CD4-positive, alpha-beta memory T cell (primary cell): Measurements from ENCODE around the gene PIGU. TPM values are rescaled to one million over a fixed set of nuclear protein-coding genes. Genes with fewer than 3 reads are reported as not detected.

Experiments
- CTCF ChIA-PET: fragments of 350-600 bp; sonication (Branson Sonifier 250); formaldehyde crosslinking; loops from one replicate; lab custom pipeline; 2021; ENCODE audit warnings: inconsistent platforms; ENCODE audit not compliant: partially characterized antibody; lab: Charles Lee
- POLR2A ChIA-PET: fragments of 350-600 bp; sonication (Branson Sonifier 250); formaldehyde crosslinking; loops from one replicate; lab custom pipeline; 2021; ENCODE audit not compliant: partially characterized antibody; lab: Charles Lee
- DNase-seq, 5 donors: peaks; one replicate each; pipeline versions ENCODE4 v3.0.0 to v3.0.0-alpha.2; 2020 to 2022; ENCODE audit warnings: mixed read lengths in 1 of 5
- H3K27ac ChIP-seq: one replicate; pipeline ENCODE4 v1.7.0; 2013; ENCODE audit warnings: low read depth, low read length
- H3K27me3 ChIP-seq: 2 replicates; pipeline ENCODE4 v1.7.0; 2013; ENCODE audit warnings: mild to moderate bottlenecking, low read length, moderate library complexity; ENCODE audit not compliant: insufficient read depth
- H3K36me3 ChIP-seq: 2 replicates; pipeline ENCODE4 v1.7.0; 2013; ENCODE audit warnings: mild to moderate bottlenecking, low read length, moderate library complexity; ENCODE audit not compliant: insufficient read depth
- H3K4me1 ChIP-seq: 2 replicates; pipeline ENCODE4 v1.7.0; 2013; ENCODE audit warnings: mild to moderate bottlenecking, low read length, moderate library complexity; ENCODE audit not compliant: insufficient read depth
- H3K4me3 ChIP-seq, 2 donors: one replicate each; pipeline ENCODE4 v1.7.0; 2013; ENCODE audit warnings: low read length in 2 of 2, mild to moderate bottlenecking in 1 of 2
- H3K9me3 ChIP-seq, 2 donors: one replicate each; pipeline ENCODE4 v1.7.0; 2013; ENCODE audit warnings: low read length in 2 of 2, control low read depth in 1 of 2; ENCODE audit not compliant: control insufficient read depth in 1 of 2
- H3K27ac Mint-ChIP-seq, 7 donors: one replicate each; pipeline ENCODE4 v1.8.0; 2020 to 2021; ENCODE audit warnings: mixed read lengths in 7 of 7, mild to moderate bottlenecking in 6 of 7, inconsistent platforms in 3 of 7, moderate library complexity in 3 of 7
- H3K27me3 Mint-ChIP-seq, 2 donors: one replicate each; pipeline ENCODE4 v1.8.0; 2020 to 2021; ENCODE audit warnings: mixed read lengths in 2 of 2
- H3K36me3 Mint-ChIP-seq, 2 donors: one replicate each; pipeline ENCODE4 v1.8.0; 2020 to 2021; ENCODE audit warnings: mixed read lengths in 2 of 2, inconsistent platforms in 1 of 2, mild to moderate bottlenecking in 1 of 2
- H3K4me1 Mint-ChIP-seq, 4 donors: one replicate each; pipeline ENCODE4 v1.8.0; 2020 to 2021; ENCODE audit warnings: mixed read lengths in 4 of 4, mild to moderate bottlenecking in 1 of 4
- H3K4me3 Mint-ChIP-seq, 8 donors: one replicate each; pipeline ENCODE4 v1.8.0; 2020 to 2021; ENCODE audit warnings: mixed read lengths in 8 of 8, mild to moderate bottlenecking in 7 of 8, moderate library complexity in 6 of 8, inconsistent platforms in 3 of 8
- H3K9me3 Mint-ChIP-seq, 8 donors: one replicate each; pipeline ENCODE4 v1.8.0; 2020 to 2021; ENCODE audit warnings: mixed read lengths in 8 of 8, mild to moderate bottlenecking in 5 of 8, inconsistent platforms in 3 of 8, moderate library complexity in 1 of 8
- intact Hi-C: fragments of 100-400 bp; cut with micrococcal nuclease; formaldehyde crosslinking; loops from one replicate; pipeline ENCODE4 v1.15.1; 2023
- polyA plus RNA-seq, 2 donors: library from polyadenylated mRNA; unstranded; fragments of 300-500 nt; fragmentation: Illumina TruSeq; gene quantifications; one replicate each; pipeline ENCODE4 v1.2.3, GENCODE V29; 2021
- total RNA-seq, 2 experiments: library from RNA; stranded (reverse); gene quantifications; one replicate each; pipeline ENCODE4 v1.2.3, GENCODE V29; 2021

PIGU gene
- total and polyA plus RNA-seq, 4 experiments from 2014 or later, result 15.1 to 34.2 (median 21.1) TPM

GRCh38 chr20:34636648-34637047 lies 40.2 kb downstream of the PIGU start:
- H3K4me1 Mint-ChIP-seq, result no peaks in the 10 kb centered on the region
- H3K27ac Mint-ChIP-seq, result no peak overlapping the region
- no peaks in the 10 kb centered on the region for H3K9me3 ChIP-seq
- ChIA-PET POLR2A (no interaction called here), CTCF (interaction anchor here (0.6 kb wide), 1 partner anchor 324 kb away, joined by 3 read pairs; no protein-coding TSS in a partner anchor)
- H3K4me1 ChIP-seq, result no peaks in the 10 kb centered on the region
- no peaks in the 10 kb centered on the region for H3K27me3 ChIP-seq
- peaks cover 0 to 3% (median 0%) of the 10 kb centered on the region in 8 donors for H3K9me3 Mint-ChIP-seq
- peaks cover 53 to 57% of the 10 kb centered on the region in 2 donors for H3K36me3 Mint-ChIP-seq
- intact Hi-C loops, result no loop called here
- no peak overlapping the region for H3K4me3 Mint-ChIP-seq
- peaks cover 30% of the 10 kb centered on the region for H3K36me3 ChIP-seq
- DNase-seq, result no peak
- H3K4me3 ChIP-seq, result no peak overlapping the region
- no peaks in the 10 kb centered on the region for H3K27me3 Mint-ChIP-seq
- no peak overlapping the region for H3K27ac ChIP-seq

GRCh38 chr20:34634392-34634791 lies 42.5 kb downstream of the PIGU start:
- no peak for DNase-seq
- POLR2A ChIA-PET, result interaction anchor here (0.6 kb wide), 1 partner anchor 12 kb away, joined by 3 read pairs; no protein-coding TSS in a partner anchor
- no peaks in the 10 kb centered on the region for H3K27me3 ChIP-seq
- no peak overlapping the region for H3K4me3 ChIP-seq
- Mint-ChIP-seq H3K27ac (peak overlapping the region in 1 of 7 donors; percentile 24), H3K36me3 (peaks cover 62 to 63% of the 10 kb centered on the region in 2 donors), H3K9me3 (peaks cover 0 to 3% (median 0%) of the 10 kb centered on the region in 8 donors), H3K4me3 (no peak overlapping the region), H3K4me1 (no peaks in the 10 kb centered on the region), H3K27me3 (no peaks in the 10 kb centered on the region)
- intact Hi-C loops, result no loop called here
- CTCF ChIA-PET, result interaction anchor here (1.1 to 1.3 kb wide), 2 partner anchors 73 to 322 kb away, joined by 3 to 6 read pairs; no protein-coding TSS in a partner anchor
- peaks cover 30% of the 10 kb centered on the region for H3K36me3 ChIP-seq
- no peak overlapping the region for H3K27ac ChIP-seq
- no peaks in the 10 kb centered on the region for H3K9me3 ChIP-seq
- no peaks in the 10 kb centered on the region for H3K4me1 ChIP-seq

GRCh38 chr20:34632870-34633452 lies 43.9 kb downstream of the PIGU start:
- Mint-ChIP-seq H3K36me3 (peaks cover 55 to 59% of the 10 kb centered on the region in 2 donors), H3K9me3 (peaks cover 0 to 2% (median 0%) of the 10 kb centered on the region in 8 donors), H3K4me3 (no peak overlapping the region), H3K4me1 (no peaks in the 10 kb centered on the region), H3K27ac (peak overlapping the region in 2 of 7 donors; percentile 15 to 29), H3K27me3 (no peaks in the 10 kb centered on the region)
- DNase-seq, result no peak
- H3K27ac ChIP-seq, result no peak overlapping the region
- no peak overlapping the region for H3K4me3 ChIP-seq
- H3K36me3 ChIP-seq, result peaks cover 30% of the 10 kb centered on the region
- H3K4me1 ChIP-seq, result no peaks in the 10 kb centered on the region
- POLR2A ChIA-PET, result no interaction called here
- CTCF ChIA-PET, result no interaction called here
- intact Hi-C loops, result no loop called here
- no peaks in the 10 kb centered on the region for H3K9me3 ChIP-seq
- H3K27me3 ChIP-seq, result no peaks in the 10 kb centered on the region

GRCh38 chr20:34629904-34630303 lies 47.0 kb downstream of the PIGU start:
- H3K27me3 ChIP-seq, result no peaks in the 10 kb centered on the region
- CTCF ChIA-PET, result no interaction called here
- no peak for DNase-seq
- Mint-ChIP-seq H3K27ac (no peak overlapping the region), H3K9me3 (peaks cover 0 to 2% (median 0%) of the 10 kb centered on the region in 8 donors), H3K4me1 (no peaks in the 10 kb centered on the region), H3K4me3 (no peak overlapping the region), H3K36me3 (peaks cover 39 to 43% of the 10 kb centered on the region in 2 donors), H3K27me3 (no peaks in the 10 kb centered on the region)
- no peaks in the 10 kb centered on the region for H3K4me1 ChIP-seq
- peaks cover 14% of the 10 kb centered on the region for H3K36me3 ChIP-seq
- H3K4me3 ChIP-seq, result no peak overlapping the region
- POLR2A ChIA-PET, result no interaction called here
- no peak overlapping the region for H3K27ac ChIP-seq
- no peaks in the 10 kb centered on the region for H3K9me3 ChIP-seq
- intact Hi-C loops, result no loop called here

GRCh38 chr20:34629342-34629741 lies 47.5 kb downstream of the PIGU start:
- DNase-seq, result no peak
- H3K9me3 ChIP-seq, result no peaks in the 10 kb centered on the region
- H3K27ac ChIP-seq, result no peak overlapping the region
- no peaks in the 10 kb centered on the region for H3K27me3 ChIP-seq
- peaks cover 0 to 2% (median 0%) of the 10 kb centered on the region in 8 donors for H3K9me3 Mint-ChIP-seq
- no peaks in the 10 kb centered on the region for H3K4me1 ChIP-seq
- POLR2A ChIA-PET, result no interaction called here
- H3K4me1 Mint-ChIP-seq, result no peaks in the 10 kb centered on the region
- intact Hi-C loops, result no loop called here
- peaks cover 11% of the 10 kb centered on the region for H3K36me3 ChIP-seq
- no peak overlapping the region for H3K4me3 ChIP-seq
- H3K27me3 Mint-ChIP-seq, result no peaks in the 10 kb centered on the region
- H3K27ac Mint-ChIP-seq, result peak overlapping the region in 1 of 7 donors; percentile 48
- CTCF ChIA-PET, result no interaction called here
- H3K36me3 Mint-ChIP-seq, result peaks cover 38 to 41% of the 10 kb centered on the region in 2 donors
- H3K4me3 Mint-ChIP-seq, result no peak overlapping the region

GRCh38 chr20:34628026-34628425 lies 48.9 kb downstream of the PIGU start:
- H3K36me3 Mint-ChIP-seq, result peaks cover 41 to 43% of the 10 kb centered on the region in 2 donors
- H3K27me3 Mint-ChIP-seq, result no peaks in the 10 kb centered on the region
- intact Hi-C loops, result no loop called here
- H3K4me1 Mint-ChIP-seq, result peaks cover 0 to under 1% (median 0%) of the 10 kb centered on the region in 4 donors
- CTCF ChIA-PET, result no interaction called here
- H3K4me3 Mint-ChIP-seq, result no peak overlapping the region
- H3K9me3 ChIP-seq, result no peaks in the 10 kb centered on the region
- no peak overlapping the region for H3K27ac ChIP-seq
- H3K36me3 ChIP-seq, result peaks cover 3% of the 10 kb centered on the region
- H3K4me3 ChIP-seq, result no peak overlapping the region
- POLR2A ChIA-PET, result no interaction called here
- H3K27ac Mint-ChIP-seq, result no peak overlapping the region
- H3K9me3 Mint-ChIP-seq, result peaks cover 0 to 2% (median 0%) of the 10 kb centered on the region in 8 donors
- H3K4me1 ChIP-seq, result no peaks in the 10 kb centered on the region
- DNase-seq, result no peak
- no peaks in the 10 kb centered on the region for H3K27me3 ChIP-seq

- peaks cover 41% of the 10 kb centered on the region in 2 donors for H3K36me3 Mint-ChIP-seq
- intact Hi-C loops, result no loop called here
- no peak overlapping the region for H3K4me3 ChIP-seq
- H3K36me3 ChIP-seq, result no peaks in the 10 kb centered on the region
- no peak overlapping the region for H3K27ac Mint-ChIP-seq
- no peak overlapping the region for H3K4me3 Mint-ChIP-seq
- DNase-seq, result no peak
- H3K9me3 ChIP-seq, result no peaks in the 10 kb centered on the region
- no peaks in the 10 kb centered on the region for H3K4me1 ChIP-seq
- CTCF ChIA-PET, result no interaction called here
- peaks cover 0 to 3% (median 0%) of the 10 kb centered on the region in 4 donors for H3K4me1 Mint-ChIP-seq
- POLR2A ChIA-PET, result no interaction called here
- no peaks in the 10 kb centered on the region for H3K27me3 ChIP-seq
- no peaks in the 10 kb centered on the region for H3K9me3 Mint-ChIP-seq
- no peak overlapping the region for H3K27ac ChIP-seq
- no peaks in the 10 kb centered on the region for H3K27me3 Mint-ChIP-seq
These were observed 49.4 kb downstream of the PIGU start for GRCh38 chr20:34627458-34627857.
